ENCODE results near the gene REG4.

Gene REG4

GRCh38 chr1:119784191-119784781, 27.0 kb downstream of the REG4 start:
- Histone ChIP-seq H3K27me3 (ENCODE audit: low read depth, low read length) (peaks cover 59% of the 10 kb centered on the region), H3K79me2 (ENCODE audit: low read length) (no peaks in the 10 kb centered on the region), H3K4me1 (ENCODE audit: low read length) (peaks cover 8% of the 10 kb centered on the region), H3K4me3 (ENCODE audit: low read length) (no peak overlapping the region), H2AFZ (ENCODE audit: low read depth, low read length) (no peak overlapping the region), H3K9ac (ENCODE audit: low read length) (no peak overlapping the region), H3K9me3 (ENCODE audit: insufficient read depth, low read length) (no peaks in the 10 kb centered on the region), H3K27ac (ENCODE audit: low read length) (no peak overlapping the region), H3K4me2 (ENCODE audit: low read length) (no peak overlapping the region), H4K20me1 (ENCODE audit: insufficient read depth, low read length) (no peaks in the 10 kb centered on the region), H3K36me3 (replicated peaks; ENCODE audit: low read depth, low read length) (no peaks in the 10 kb centered on the region)
- TF ChIP-seq CTCF (IDR thresholded peaks at IDR 0.05; ENCODE audit: low read depth, low read length) (no peak), EZH2phosphoT487 (IDR thresholded peaks at IDR 0.05; ENCODE audit: low read depth) (no peak)

- H3K4me2 ChIP-seq (ENCODE audit: low read length) = no peak overlapping the region
- no peak overlapping the region for H3K27ac ChIP-seq (ENCODE audit: low read length)
- TF ChIP-seq CTCF (IDR thresholded peaks at IDR 0.05; ENCODE audit: low read depth, low read length) = no peak
- TF ChIP-seq EZH2phosphoT487 (IDR thresholded peaks at IDR 0.05; ENCODE audit: low read depth) = no peak
These were observed 27.7 kb downstream of the REG4 start for GRCh38 chr1:119783354-119784185.

GRCh38 chr1:119782631-119783325, 28.5 kb downstream of the REG4 start:
- Histone ChIP-seq H3K4me1 (ENCODE audit: low read length) (peaks cover 8% of the 10 kb centered on the region), H3K79me2 (ENCODE audit: low read length) (no peaks in the 10 kb centered on the region), H3K4me3 (ENCODE audit: low read length) (no peak overlapping the region), H3K4me2 (ENCODE audit: low read length) (no peak overlapping the region), H3K27ac (ENCODE audit: low read length) (no peak overlapping the region), H3K27me3 (ENCODE audit: low read depth, low read length) (peaks cover 52% of the 10 kb centered on the region), H3K9ac (ENCODE audit: low read length) (no peak overlapping the region), H4K20me1 (ENCODE audit: insufficient read depth, low read length) (no peaks in the 10 kb centered on the region), H2AFZ (ENCODE audit: low read depth, low read length) (no peak overlapping the region), H3K9me3 (ENCODE audit: insufficient read depth, low read length) (no peaks in the 10 kb centered on the region), H3K36me3 (replicated peaks; ENCODE audit: low read depth, low read length) (no peaks in the 10 kb centered on the region)
- TF ChIP-seq CTCF (IDR thresholded peaks at IDR 0.05; ENCODE audit: low read depth, low read length) (no peak), EZH2phosphoT487 (IDR thresholded peaks at IDR 0.05; ENCODE audit: low read depth) (no peak)

More at GRCh38 chr1:119783354-119784185, 27.7 kb downstream of the REG4 start:
- Histone ChIP-seq H3K4me1 (ENCODE audit: low read length) (peaks cover 8% of the 10 kb centered on the region), H3K79me2 (ENCODE audit: low read length) (no peaks in the 10 kb centered on the region), H3K4me3 (ENCODE audit: low read length) (no peak overlapping the region), H4K20me1 (ENCODE audit: insufficient read depth, low read length) (no peaks in the 10 kb centered on the region), H2AFZ (ENCODE audit: low read depth, low read length) (no peak overlapping the region), H3K36me3 (replicated peaks; ENCODE audit: low read depth, low read length) (no peaks in the 10 kb centered on the region), H3K9ac (ENCODE audit: low read length) (no peak overlapping the region), H3K27me3 (ENCODE audit: low read depth, low read length) (peaks cover 59% of the 10 kb centered on the region), H3K9me3 (ENCODE audit: insufficient read depth, low read length) (no peaks in the 10 kb centered on the region)

Data from OCI-LY3 (cell line).